HepG2 (cell line): ENCODE measurements around the gene CHCHD6. TPM values are rescaled to one million over a fixed set of nuclear protein-coding genes. Genes with fewer than 3 reads are reported as not detected.

Experiments
- ATM ChIP-seq: fragments of 450-650 bp; IDR thresholded peaks from 2 replicates; pipeline ENCODE4 v1.7.1; 2017; ENCODE audit warnings: mild to moderate bottlenecking, borderline replicate concordance
- BCL6 ChIP-seq: IDR thresholded peaks from 2 replicates; pipeline ENCODE4 v1.6.1; 2016; ENCODE audit warnings: missing genetic modification reagents, missing compliant biosample characterization
- HMGA1 ChIP-seq: sonication (generic); formaldehyde crosslinking; conservative IDR thresholded peaks from 2 replicates; pipeline ENCODE4 v1.4.0; 2020; ENCODE audit warnings: missing genetic modification reagents
- HNF4A ChIP-seq: sonication (generic); formaldehyde crosslinking; IDR thresholded peaks from 2 replicates; pipeline ENCODE4 v1.4.0; 2020; ENCODE audit warnings: missing genetic modification reagents
- IRF2 ChIP-seq: IDR thresholded peaks from 2 replicates; pipeline ENCODE4 v1.6.1; 2018; ENCODE audit warnings: missing genetic modification reagents, missing compliant biosample characterization
- PHB2 ChIP-seq: fragments of 450-650 bp; IDR thresholded peaks from 2 replicates; pipeline ENCODE4 v1.6.1; 2018; ENCODE audit not compliant: partially characterized antibody
- PTBP1 ChIP-seq: fragments of 200-400 bp; formaldehyde crosslinking; IDR thresholded peaks from 2 replicates; pipeline ENCODE4 v1.6.1; 2018; ENCODE audit warnings: low read length, low read depth; ENCODE audit not compliant: poor library complexity, severe bottlenecking
- RAD21 ChIP-seq: fragments of 450-650 bp; formaldehyde crosslinking; IDR thresholded peaks from 2 replicates; pipeline ENCODE4 v1.5.0; 2020; ENCODE audit warnings: mild to moderate bottlenecking
- REXO4 ChIP-seq: sonication (generic); formaldehyde crosslinking; IDR thresholded peaks from 2 replicates; pipeline ENCODE4 v1.8.0; 2022; ENCODE audit warnings: missing genetic modification reagents, mild to moderate bottlenecking, borderline replicate concordance
- RXRA ChIP-seq: sonication (generic); formaldehyde crosslinking; IDR thresholded peaks from 2 replicates; pipeline ENCODE4 v1.5.1; 2020; ENCODE audit warnings: missing genetic modification reagents
- SIN3B ChIP-seq: fragments of 150-350 bp; IDR thresholded peaks from 2 replicates; pipeline ENCODE4 v1.6.1; 2014; ENCODE audit warnings: low read length
- TBX2 ChIP-seq: sonication (generic); formaldehyde crosslinking; IDR thresholded peaks from 2 replicates; pipeline ENCODE4 v1.5.0; 2020; ENCODE audit warnings: missing genetic modification reagents, mild to moderate bottlenecking, borderline replicate concordance
- ZBTB42 ChIP-seq: sonication (generic); formaldehyde crosslinking; IDR thresholded peaks from 2 replicates; pipeline ENCODE4 v1.5.0; 2020; ENCODE audit warnings: mild to moderate bottlenecking, missing genetic modification reagents
- ZFYVE20 ChIP-seq: sonication (generic); formaldehyde crosslinking; IDR thresholded peaks from 2 replicates; pipeline ENCODE4 v1.8.0; 2023; ENCODE audit warnings: low read depth, mild to moderate bottlenecking, moderate library complexity, missing genetic modification reagents, borderline replicate concordance
- ZMAT3 ChIP-seq: sonication (generic); formaldehyde crosslinking; conservative IDR thresholded peaks from 2 replicates; pipeline ENCODE4 v1.7.0; 2021; ENCODE audit warnings: missing genetic modification reagents
- ZNF234 ChIP-seq: sonication (generic); formaldehyde crosslinking; conservative IDR thresholded peaks from 2 replicates; pipeline ENCODE4 v1.5.1; 2020; ENCODE audit warnings: mild to moderate bottlenecking, missing genetic modification reagents
- ZNF451 ChIP-seq: sonication (generic); formaldehyde crosslinking; IDR thresholded peaks from 2 replicates; pipeline ENCODE4 v1.5.0; 2020; ENCODE audit warnings: mild to moderate bottlenecking, missing genetic modification reagents
- ZNF737 ChIP-seq: sonication (generic); formaldehyde crosslinking; IDR thresholded peaks from 2 replicates; pipeline ENCODE4 v1.5.0; 2020; ENCODE audit warnings: missing genetic modification reagents, mild to moderate bottlenecking, borderline replicate concordance
- ZNF777 ChIP-seq: sonication (generic); formaldehyde crosslinking; IDR thresholded peaks from 2 replicates; pipeline ENCODE4 v1.4.0; 2020; ENCODE audit warnings: missing genetic modification reagents
- polyA plus RNA-seq, 8 experiments: library from polyadenylated mRNA; depleted of rRNA in 3 of 8; stranded (reverse) in 7 of 8; unstranded in 1 of 8; fragments of >200 nt; fragmentation: Illumina TruSeq in 4 of 8; extraction: Trizol in 4 of 8; gene quantifications; 2 replicates each; pipeline versions ENCODE4 v1.2.1 to v1.2.3, GENCODE V29; 2011 to 2016; ENCODE audit warnings: low read depth in 4 of 8, missing spikeins in 1 of 8, mixed read lengths in 1 of 8; ENCODE audit not compliant: insufficient read depth in 1 of 8
- total RNA-seq, 5 experiments: library from RNA; depleted of rRNA; stranded (reverse); fragments of >200 nt; fragmentation: Illumina TruSeq; extraction: Trizol; gene quantifications; 2 replicates each; pipeline ENCODE4 v1.2.3, GENCODE V29; 2016; ENCODE audit warnings: low read depth in 1 of 5
- TF ChIP-seq, protein P1 (sequence below): sonication (generic); formaldehyde crosslinking; IDR thresholded peaks from 2 replicates; pipeline ENCODE4 v1.5.1; 2020; ENCODE audit warnings: mild to moderate bottlenecking, missing genetic modification reagents
- TF ChIP-seq, protein P2 (sequence below): sonication (generic); formaldehyde crosslinking; IDR thresholded peaks from 2 replicates; pipeline ENCODE4 v1.5.0; 2020; ENCODE audit warnings: missing genetic modification reagents
- TF ChIP-seq, protein P3 (sequence below): sonication (generic); formaldehyde crosslinking; conservative IDR thresholded peaks from 2 replicates; pipeline ENCODE4 v1.4.0; 2020; ENCODE audit warnings: missing genetic modification reagents
- TF ChIP-seq, protein P4 (sequence below): sonication (generic); formaldehyde crosslinking; conservative IDR thresholded peaks from 2 replicates; pipeline ENCODE4 v1.5.0; 2020; ENCODE audit warnings: missing genetic modification reagents

Gene CHCHD6
- total and polyA plus RNA-seq, 2 of the 13 experiments (the other 11 are each of a cell fraction or from before 2014, with no cell fraction given) = 20.3 to 20.8 TPM

DNA sequence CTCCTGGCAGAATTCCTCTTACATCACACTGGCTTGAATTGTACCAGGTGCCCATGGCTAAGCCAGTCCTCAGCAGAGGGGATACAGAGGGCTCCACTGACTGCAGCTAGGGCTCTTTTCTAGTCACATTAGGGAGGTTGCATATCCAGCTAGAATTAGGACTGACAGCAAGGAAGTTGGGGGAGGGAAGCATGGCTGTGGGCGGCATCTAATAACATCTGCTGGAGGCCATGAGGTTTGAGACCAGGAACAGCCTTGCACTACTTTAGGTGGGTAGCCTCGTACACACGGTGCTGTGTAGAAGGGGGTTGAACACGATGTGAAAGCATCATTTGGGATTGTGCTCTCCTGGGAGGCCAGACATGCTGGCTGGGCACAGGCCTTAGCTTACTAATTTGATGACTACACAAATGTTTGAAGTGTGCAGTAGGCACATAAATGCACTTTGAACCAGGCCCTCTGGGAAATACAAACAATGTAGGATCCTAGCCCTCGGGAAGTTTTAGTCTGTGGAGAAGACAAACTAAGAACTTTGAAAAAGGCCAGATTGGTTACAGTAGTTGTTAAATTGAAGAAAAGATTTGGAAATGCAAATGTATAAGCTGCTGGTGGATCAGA, 30.2 kb downstream of the CHCHD6 start (continued):
- TF ChIP-seq, protein P1, sequence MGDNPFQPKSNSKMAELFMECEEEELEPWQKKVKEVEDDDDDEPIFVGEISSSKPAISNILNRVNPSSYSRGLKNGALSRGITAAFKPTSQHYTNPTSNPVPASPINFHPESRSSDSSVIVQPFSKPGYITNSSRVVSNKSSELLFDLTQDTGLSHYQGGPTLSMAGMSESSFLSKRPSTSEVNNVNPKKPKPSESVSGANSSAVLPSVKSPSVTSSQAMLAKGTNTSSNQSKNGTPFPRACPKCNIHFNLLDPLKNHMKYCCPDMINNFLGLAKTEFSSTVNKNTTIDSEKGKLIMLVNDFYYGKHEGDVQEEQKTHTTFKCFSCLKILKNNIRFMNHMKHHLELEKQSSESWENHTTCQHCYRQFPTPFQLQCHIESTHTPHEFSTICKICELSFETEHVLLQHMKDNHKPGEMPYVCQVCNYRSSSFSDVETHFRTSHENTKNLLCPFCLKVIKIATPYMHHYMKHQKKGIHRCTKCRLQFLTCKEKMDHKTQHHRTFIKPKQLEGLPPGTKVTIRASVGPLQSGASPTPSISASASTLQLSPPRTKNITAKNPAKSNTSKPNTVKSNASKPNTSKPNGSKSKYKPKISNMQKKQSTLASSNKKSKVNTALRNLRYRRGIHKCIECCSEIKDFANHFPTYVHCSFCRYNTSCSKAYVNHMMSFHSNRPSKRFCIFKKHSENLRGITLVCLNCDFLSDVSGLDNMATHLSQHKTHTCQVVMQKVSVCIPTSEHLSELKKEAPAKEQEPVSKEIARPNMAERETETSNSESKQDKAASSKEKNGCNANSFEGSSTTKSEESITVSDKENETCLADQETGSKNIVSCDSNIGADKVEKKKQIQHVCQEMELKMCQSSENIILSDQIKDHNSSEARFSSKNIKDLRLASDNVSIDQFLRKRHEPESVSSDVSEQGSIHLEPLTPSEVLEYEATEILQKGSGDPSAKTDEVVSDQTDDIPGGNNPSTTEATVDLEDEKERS (CRISPR knock-in tag) = no peak
- TF ChIP-seq ZFYVE20 (CRISPR knock-in tag) (no peak), PTBP1 (no peak), TBX2 (CRISPR knock-in tag) (peak; percentile 29; the same call in 1 of the 2 replicates), PHB2 (no peak), REXO4 (CRISPR knock-in tag) (no peak), ZMAT3 (CRISPR knock-in tag) (no peak), BCL6 (CRISPR knock-in tag) (peak; percentile 70), RXRA (CRISPR knock-in tag) (no peak), IRF2 (0 out of 2 replicates have a peak, but pooled peaks have one; percentile 28), HNF4A (CRISPR knock-in tag) (peak; percentile 82), HMGA1 (CRISPR knock-in tag) (no peak), ZNF737 (no peak), ATM (no peak), RAD21 (CRISPR knock-in tag) (peak; percentile 29; the same call in 1 of the 2 replicates), ZNF234 (CRISPR knock-in tag) (no peak), ZNF451 (CRISPR knock-in tag) (no peak), SIN3B (no peak), ZBTB42 (CRISPR knock-in tag) (no peak), ZNF777 (no peak)
- TF ChIP-seq, protein P2, sequence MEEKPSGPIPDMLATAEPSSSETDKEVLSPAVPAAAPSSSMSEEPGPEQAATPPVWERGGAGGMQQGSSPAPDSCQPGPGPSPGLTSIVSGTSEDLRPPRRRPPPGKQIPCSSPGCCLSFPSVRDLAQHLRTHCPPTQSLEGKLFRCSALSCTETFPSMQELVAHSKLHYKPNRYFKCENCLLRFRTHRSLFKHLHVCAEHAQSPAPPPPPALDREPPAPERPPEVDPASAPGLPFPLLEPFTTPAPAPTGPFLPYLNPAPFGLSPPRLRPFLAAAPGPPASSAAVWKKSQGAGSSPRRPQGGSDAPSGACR (CRISPR knock-in tag) = no peak
- TF ChIP-seq, protein P3, sequence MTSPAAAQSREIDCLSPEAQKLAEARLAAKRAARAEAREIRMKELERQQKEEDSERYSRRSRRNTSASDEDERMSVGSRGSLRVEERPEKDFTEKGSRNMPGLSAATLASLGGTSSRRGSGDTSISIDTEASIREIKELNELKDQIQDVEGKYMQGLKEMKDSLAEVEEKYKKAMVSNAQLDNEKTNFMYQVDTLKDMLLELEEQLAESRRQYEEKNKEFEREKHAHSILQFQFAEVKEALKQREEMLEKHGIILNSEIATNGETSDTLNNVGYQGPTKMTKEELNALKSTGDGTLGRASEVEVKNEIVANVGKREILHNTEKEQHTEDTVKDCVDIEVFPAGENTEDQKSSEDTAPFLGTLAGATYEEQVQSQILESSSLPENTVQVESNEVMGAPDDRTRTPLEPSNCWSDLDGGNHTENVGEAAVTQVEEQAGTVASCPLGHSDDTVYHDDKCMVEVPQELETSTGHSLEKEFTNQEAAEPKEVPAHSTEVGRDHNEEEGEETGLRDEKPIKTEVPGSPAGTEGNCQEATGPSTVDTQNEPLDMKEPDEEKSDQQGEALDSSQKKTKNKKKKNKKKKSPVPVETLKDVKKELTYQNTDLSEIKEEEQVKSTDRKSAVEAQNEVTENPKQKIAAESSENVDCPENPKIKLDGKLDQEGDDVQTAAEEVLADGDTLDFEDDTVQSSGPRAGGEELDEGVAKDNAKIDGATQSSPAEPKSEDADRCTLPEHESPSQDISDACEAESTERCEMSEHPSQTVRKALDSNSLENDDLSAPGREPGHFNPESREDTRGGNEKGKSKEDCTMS (CRISPR knock-in tag) = no peak
- TF ChIP-seq, protein P4, sequence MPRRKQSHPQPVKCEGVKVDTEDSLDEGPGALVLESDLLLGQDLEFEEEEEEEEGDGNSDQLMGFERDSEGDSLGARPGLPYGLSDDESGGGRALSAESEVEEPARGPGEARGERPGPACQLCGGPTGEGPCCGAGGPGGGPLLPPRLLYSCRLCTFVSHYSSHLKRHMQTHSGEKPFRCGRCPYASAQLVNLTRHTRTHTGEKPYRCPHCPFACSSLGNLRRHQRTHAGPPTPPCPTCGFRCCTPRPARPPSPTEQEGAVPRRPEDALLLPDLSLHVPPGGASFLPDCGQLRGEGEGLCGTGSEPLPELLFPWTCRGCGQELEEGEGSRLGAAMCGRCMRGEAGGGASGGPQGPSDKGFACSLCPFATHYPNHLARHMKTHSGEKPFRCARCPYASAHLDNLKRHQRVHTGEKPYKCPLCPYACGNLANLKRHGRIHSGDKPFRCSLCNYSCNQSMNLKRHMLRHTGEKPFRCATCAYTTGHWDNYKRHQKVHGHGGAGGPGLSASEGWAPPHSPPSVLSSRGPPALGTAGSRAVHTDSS = no peak
